GM10266 (cell line): ENCODE measurements around the gene SRBD1.
A peak's percentile ranks its signal among the peaks of the same experiment; 100 is the strongest.

Experiments used
- DNase-seq: peaks from one replicate; pipeline ENCODE4 v3.0.0; 2012; ENCODE audit errors: extremely low spot score
- CTCF ChIP-seq: IDR thresholded peaks from 2 replicates; pipeline ENCODE4 v1.5.1; 2012; ENCODE audit warnings: mild to moderate bottlenecking, low read depth; ENCODE audit not compliant: control insufficient read depth, insufficient read depth; ENCODE audit errors: missing control alignments

SRBD1 gene

GRCh38 chr2:45578056-45578843 is 32.8 kb downstream of the SRBD1 start:
- TF ChIP-seq CTCF, result peak; percentile 44
- DNase-seq, result no peak

- DNase-seq, result no peak
- no peak for TF ChIP-seq CTCF
Observed at GRCh38 chr2:45577441-45577840, 33.6 kb downstream of the SRBD1 start.

- TF ChIP-seq CTCF, result no peak
- DNase-seq, result no peak
Observed at GRCh38 chr2:45575881-45576280, 35.2 kb downstream of the SRBD1 start.

GRCh38 chr2:45572979-45573378 is 38.1 kb downstream of the SRBD1 start:
- no peak for DNase-seq
- no peak for TF ChIP-seq CTCF

- DNase-seq, result no peak
- TF ChIP-seq CTCF, result no peak
Observed at GRCh38 chr2:45571940-45572339, 39.1 kb downstream of the SRBD1 start.

GRCh38 chr2:45570671-45571334 is 40.3 kb downstream of the SRBD1 start:
- no peak for DNase-seq
- no peak for TF ChIP-seq CTCF

GRCh38 chr2:45568935-45569334 is 42.1 kb downstream of the SRBD1 start:
- DNase-seq, result no peak

More at GRCh38 chr2:45568935-45569334, 42.1 kb downstream of the SRBD1 start:
- no peak for TF ChIP-seq CTCF
